ENCODE data around the gene BCOR.

The BCOR gene

DNA sequence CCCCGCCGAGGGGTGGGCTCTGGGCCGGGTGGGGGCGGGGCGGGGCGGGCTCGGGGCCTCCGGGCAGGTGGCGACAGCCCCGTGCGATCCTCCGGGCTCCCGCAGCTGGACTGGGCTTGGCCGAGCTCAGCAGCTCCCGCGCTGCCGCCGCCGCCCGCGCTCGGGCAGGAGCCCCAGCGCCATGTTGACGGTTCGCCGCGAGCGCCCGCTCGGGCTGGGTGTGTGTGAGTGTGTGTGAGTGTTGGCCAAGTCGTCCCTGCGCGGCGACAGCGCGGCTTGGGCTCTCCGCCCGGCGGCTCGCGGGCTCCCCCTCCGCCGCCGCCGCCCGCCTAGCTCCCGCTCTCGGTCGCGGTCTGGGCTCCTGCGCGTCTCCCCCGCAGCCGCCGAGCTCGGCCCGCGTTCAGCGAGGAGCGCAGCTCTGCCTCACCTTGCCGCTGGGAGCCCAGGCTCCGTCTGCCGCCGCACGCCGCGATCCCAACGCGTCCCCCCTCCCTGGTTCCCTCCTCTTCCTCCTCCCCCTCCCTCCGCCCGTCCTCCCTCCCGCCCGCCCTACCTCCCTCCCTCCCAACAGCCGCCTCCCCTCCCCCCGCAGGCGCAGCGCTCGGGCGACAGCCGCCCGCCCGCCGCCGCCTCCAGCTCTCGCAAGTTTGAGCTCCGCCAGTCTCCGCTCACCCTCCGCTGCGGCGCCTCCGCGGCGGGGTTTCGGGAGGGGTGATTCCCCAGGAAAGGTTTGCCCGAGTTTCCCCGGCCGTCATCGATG lies at the start of gene BCOR:
Gene BCOR (minus strand): TSS at position 455 of the 760 bp plus-strand sequence. CDS start 20,029 bp downstream, outside the sequence.
- peak; percentile 48 for DNase-seq

DNA sequence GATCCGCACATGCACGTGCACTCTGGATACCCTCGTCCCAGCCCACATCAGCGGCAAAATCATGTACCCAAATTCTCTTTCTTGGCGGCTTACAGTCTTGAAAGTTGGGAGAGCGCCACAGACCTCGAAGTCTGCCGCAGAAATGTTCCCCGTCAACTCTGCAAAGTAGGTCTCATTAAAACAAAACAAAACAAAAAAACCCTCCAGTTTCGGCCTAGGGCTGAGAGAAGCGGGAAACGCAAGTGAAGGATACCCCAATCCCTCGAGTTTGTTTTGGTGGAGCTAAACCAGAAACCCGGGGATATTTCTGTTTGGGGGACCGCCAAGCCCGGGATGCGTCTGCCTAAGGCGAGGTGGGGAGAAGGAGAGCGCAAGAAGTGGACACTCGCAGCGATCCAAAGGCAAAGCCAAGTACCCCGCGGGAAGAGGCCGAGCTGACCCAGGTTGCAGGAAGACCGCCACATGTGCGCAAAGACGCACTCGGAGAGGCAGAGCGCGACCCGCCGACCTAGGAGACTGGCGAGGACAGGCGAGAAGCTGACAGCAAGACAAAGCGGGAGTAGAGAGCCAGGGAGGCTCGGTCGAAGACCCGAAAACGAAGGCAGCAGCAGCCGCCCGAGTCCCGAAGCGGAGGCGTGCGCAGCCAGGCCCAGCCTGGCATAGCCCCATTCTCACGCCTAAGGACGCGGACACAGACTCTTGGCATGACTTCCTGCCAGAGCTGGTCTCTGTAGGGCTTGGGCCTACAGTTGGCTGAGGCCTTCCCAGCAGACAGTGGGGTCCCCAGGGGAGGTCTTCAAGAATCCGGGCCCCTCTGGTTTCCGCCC lies 49.6 kb upstream of the BCOR start:
- no peak for DNase-seq

DNA sequence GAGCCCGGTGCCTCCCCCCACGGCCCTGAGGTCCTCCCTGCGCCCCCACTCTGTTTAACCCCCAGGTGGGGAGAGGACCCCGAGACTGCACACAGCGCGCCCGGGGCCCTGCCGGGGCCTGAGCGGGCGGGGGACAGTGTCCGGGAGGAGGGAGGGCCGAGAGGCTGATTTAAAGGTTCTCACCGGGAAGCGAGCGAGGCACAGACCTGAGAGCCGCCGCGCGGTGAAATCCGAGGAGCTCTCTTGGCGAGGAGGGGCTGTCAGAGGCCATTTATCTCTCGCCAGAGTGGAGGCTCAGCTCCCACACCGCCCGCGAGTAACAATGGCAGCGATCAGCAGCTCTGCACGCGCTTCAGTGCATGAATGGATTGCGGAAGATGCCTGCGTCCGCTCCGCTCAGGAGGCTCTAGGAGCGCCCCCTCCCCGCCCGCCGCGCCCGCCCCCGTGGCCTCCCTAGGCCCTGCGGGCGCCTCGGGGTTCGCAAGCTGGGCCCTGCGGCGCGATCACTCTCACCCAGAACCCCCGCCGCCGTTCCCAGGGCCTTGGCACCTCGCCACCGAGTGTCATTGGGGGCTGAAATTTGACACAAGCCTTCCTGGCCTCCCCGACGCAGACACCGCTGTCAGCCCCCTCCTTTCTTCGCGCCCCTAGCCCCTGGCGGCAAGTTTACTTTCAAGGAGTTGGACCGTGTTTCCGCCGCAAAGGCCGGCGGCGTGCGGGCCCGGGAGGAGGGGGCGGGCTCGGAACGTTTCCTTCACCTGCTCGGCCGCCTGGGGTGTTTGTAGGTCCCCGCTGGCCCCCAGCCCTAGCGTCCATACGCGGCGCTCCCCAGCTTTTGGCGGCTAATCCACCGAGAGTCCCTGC lies 48.7 kb upstream of the BCOR start:
- peak; percentile 18 for DNase-seq

- no peak for DNase-seq
Measured at GRCh38 chrX:40145923-40146261, 48.1 kb upstream of the BCOR start.

GRCh38 chrX:40145001-40145922 lies 47.5 kb upstream of the BCOR start:
- DNase-seq: peak; percentile 32

GRCh38 chrX:40144576-40144975 lies 46.8 kb upstream of the BCOR start:
- no peak for DNase-seq

DNA sequence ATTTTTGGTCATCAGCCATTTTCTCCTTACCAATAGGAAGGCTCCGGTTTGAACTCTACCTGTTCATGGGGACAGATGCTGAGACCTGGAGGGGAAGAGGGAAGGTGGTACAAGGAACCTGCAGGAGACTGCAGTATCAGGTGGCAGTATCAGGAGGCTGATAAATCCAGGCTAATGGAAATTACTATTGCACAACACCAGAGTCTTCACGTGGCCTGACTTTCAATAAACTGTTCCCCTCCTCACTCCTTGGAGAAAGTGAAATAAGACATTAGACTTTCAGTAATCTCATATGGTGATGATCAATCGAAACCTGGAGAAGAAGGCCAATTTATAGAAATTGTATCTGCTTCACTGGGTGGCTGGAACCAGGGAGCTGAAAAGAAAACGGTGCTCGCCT lies 46.2 kb upstream of the BCOR start:
- no peak for DNase-seq

GRCh38 chrX:40143001-40143400 lies 45.2 kb upstream of the BCOR start:
- no peak for DNase-seq

DNA sequence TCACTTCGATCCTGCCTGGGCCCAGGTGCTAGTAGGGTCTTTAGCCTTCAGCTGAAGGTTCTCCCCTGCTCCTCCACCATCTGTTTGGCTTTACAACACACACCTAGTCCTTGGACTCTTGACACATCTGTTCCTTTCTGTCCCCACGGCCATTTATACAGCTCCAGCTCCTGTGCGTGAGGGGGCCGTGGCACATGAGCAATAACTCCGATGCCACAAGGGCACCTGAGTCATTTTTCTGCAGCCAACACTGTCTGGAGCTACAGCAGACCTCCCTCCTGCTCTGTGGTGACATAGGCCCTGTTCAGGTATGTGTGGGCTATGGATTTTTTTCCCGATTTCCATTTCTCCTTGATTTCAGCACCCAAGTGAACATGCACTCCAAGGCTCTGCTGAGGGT lies 44.7 kb upstream of the BCOR start:
- DNase-seq: no peak

- DNase-seq: no peak
Measured at GRCh38 chrX:40140706-40141499, 43.1 kb upstream of the BCOR start.

- DNase-seq: no peak
Measured at GRCh38 chrX:40132751-40133150, 35.0 kb upstream of the BCOR start.

DNA sequence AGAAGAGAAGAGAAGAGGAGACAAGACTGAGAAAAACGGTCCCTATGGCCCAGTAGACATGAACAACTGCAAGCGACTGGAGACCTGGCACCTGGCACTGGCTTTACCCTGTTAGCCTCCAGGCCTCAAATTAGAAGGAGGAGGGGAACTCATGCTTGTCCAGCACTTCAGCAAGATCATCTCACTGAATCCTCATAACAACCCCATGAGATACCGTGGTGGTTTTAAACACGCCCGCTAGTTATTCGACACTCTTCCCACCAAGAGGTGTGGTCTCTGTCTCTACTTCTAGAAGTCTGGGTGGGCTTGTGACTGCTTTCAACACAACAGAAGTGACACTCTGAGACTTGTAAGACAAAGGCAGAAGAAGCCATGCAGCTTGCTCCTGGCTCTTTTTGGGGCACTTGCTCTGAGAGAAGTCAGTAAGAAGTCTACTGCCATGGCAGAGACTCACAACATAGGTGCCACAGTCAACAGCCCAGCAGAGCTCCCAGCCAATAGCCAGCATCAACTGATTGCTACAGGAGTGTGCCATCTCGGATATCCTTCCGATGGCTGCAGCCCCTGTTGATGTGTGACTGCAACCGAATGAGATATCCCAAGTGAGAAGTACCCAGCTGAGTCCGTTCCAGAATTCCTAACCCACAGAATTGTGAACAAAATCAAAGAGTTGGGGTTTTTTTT lies 34.0 kb upstream of the BCOR start:
- no peak for DNase-seq

GRCh38 chrX:40130207-40130606 lies 32.4 kb upstream of the BCOR start:
- DNase-seq: no peak

DNA sequence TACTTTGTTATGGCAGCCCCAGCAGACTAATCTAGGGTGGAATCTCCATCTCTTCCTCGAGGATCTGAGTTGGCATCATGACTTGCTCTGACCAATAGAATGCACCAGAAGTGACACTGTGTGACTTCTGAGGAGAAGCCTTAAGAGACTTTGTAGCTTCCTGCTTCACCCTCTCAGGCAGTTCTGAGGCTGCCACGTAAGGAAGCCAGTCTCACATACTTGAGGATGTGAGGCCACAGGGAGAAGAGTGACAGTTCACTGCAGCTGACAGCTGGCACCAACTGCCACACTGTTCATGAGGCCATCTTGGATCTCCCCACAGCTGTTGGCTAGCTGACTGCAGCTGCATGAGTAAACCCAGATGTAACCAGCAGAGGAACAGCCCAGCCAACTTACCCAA lies 29.3 kb upstream of the BCOR start:
- no peak for DNase-seq

GRCh38 chrX:40122487-40122886 lies 24.7 kb upstream of the BCOR start:
- DNase-seq: no peak

DNA sequence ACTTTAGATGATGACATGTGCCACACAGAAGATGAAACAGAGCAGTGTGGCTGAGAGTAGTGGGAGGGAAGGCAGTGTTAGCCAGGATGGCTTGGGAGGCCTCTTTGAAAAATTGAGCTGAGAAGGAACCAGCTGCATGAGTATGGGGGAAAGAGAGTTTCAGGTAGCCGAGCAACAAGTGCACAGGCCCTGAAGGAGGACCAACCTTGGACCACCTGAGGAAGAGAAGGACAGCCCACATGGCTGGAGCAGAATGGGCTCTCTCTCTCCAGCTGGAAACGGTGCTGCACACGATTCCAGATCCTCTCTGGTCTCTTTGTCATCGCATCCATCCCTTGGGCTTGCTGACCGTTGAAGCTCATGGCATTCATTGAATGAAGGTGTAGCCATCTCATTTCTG lies 23.9 kb upstream of the BCOR start:
- DNase-seq: no peak

DNA sequence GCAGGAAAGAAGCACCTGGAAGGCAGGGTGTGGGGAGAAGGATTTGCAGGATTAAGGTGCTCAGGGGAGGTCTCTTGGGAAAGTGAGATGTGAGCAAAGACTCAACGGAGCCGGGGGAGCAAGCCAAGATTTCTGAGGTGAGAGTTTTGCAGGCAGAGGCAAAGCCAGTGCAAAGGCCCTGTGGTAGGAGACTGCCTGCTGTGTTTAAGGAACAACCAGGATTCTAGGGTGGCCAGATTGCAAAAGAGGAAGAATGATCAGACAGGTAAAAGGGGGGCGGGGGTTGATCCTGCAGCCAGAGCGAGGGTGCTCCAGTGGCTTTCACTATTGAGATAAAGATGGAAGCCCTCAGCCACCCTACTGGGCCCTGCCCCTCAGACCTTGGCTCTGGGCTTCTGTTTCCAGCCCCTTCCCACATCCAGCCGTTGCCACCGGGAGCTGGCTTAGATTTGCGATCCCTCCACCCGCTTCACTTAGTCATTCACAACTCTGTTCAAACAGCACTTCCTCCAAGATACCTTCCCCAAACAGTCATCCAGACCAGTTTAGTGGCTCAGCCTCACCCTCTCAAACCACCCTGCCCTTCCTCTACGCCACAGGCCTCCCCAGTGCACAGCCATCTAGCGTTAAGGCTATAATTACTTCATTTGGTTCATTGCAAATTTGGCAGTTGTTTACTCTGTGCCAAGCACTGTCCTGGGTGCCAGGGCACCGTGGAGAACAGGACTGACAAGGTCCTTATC lies 23.3 kb upstream of the BCOR start:
- no peak for DNase-seq

GRCh38 chrX:40117715-40118285 lies 20.0 kb upstream of the BCOR start:
- DNase-seq: no peak

GRCh38 chrX:40116925-40117324 lies 19.2 kb upstream of the BCOR start:
- DNase-seq: no peak

DNA sequence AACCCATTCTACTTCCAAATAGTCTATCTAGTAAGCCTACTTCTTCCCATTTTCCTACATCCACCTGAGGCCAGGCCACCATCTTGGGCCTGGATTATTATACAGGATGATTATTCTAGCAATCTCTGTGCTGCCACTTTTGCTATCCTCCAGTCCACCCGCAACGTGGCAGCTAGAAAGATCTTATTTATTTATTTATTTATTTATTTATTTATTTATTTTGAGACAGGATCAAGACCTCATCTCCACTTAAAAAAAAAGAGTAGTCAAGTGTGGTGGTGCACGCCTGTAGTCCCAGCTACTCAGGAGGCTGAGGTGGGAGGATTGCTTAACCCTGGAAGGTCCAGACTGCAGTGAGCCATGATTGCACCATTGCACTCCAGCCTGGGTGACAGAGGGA lies 15.2 kb upstream of the BCOR start:
- no peak for DNase-seq
